D721Med (cell line): ENCODE results near the gene LTB4R.

ENCODE experiments used
- DNase-seq: peaks from one replicate; pipeline ENCODE4 v3.0.0; 2011; ENCODE audit warnings: low spot score; ENCODE audit not compliant: insufficient read length
- FAIRE-seq: peaks from 2 replicates; lab custom pipeline; 2011; peaks lifted over from hg19 to GRCh38; lab: Jason Lieb, UNC
- CTCF ChIP-seq: IDR thresholded peaks from 2 replicates; pipeline ENCODE4 v1.5.1; 2012; ENCODE audit warnings: mild to moderate bottlenecking, control low read depth; ENCODE audit not compliant: insufficient read depth; ENCODE audit errors: missing control alignments

Gene LTB4R

GRCh38 chr14:24310646-24311604 lies at the start of gene LTB4R:
Gene LTB4R, plus strand, starts transcription at chr14:24311502. Its CDS starts 4,150 bp downstream, at chr14:24315652.
- no peak for TF ChIP-seq CTCF
- no peak for DNase-seq
- no peak for FAIRE-seq

- FAIRE-seq (no peak), DNase-seq (no peak)
- no peak for TF ChIP-seq CTCF
These were observed 49.4 kb upstream of the LTB4R start for GRCh38 chr14:24261969-24262327.

- FAIRE-seq (no peak), DNase-seq (no peak)
- TF ChIP-seq CTCF: no peak
These were observed 48.2 kb upstream of the LTB4R start, which contains the start of gene TGM1 for GRCh38 chr14:24262821-24263733. Gene TGM1, minus strand, starts transcription at chr14:24263177. Its CDS starts 825 bp downstream, at chr14:24262352.

GRCh38 chr14:24263848-24264247 lies 47.5 kb upstream of the LTB4R start:
- FAIRE-seq: no peak
- TF ChIP-seq CTCF: no peak

GRCh38 chr14:24264298-24264697 lies 47.0 kb upstream of the LTB4R start:
- no peak for TF ChIP-seq CTCF
- FAIRE-seq: no peak
- no peak for DNase-seq

More at GRCh38 chr14:24263848-24264247, 47.5 kb upstream of the LTB4R start:
- no peak for DNase-seq

GRCh38 chr14:24266344-24267244 lies 44.7 kb upstream of the LTB4R start:
- TF ChIP-seq CTCF: no peak
- FAIRE-seq (no peak), DNase-seq (no peak)
